Activated T-cell treated with anti-CD3 and anti-CD28 coated beads, Interleukin-2, amount 50 U/mL, for 24 hours (primary cell): Measurements from ENCODE around the gene FAXC.

Experiments
- DNase-seq: peaks from one replicate; pipeline ENCODE4 v3.0.0-alpha.2; 2020
- H3K27ac Mint-ChIP-seq: 2 replicates; pipeline ENCODE4 v1.8.0; 2020; ENCODE audit warnings: mild to moderate bottlenecking, mixed read lengths
- H3K27me3 Mint-ChIP-seq: 2 replicates; pipeline ENCODE4 v1.8.0; 2020; ENCODE audit warnings: mixed read lengths
- H3K36me3 Mint-ChIP-seq: 2 replicates; pipeline ENCODE4 v1.8.0; 2020; ENCODE audit warnings: low read depth, mixed read lengths
- H3K4me1 Mint-ChIP-seq: 2 replicates; pipeline ENCODE4 v1.8.0; 2020; ENCODE audit warnings: low read depth, mixed read lengths
- H3K4me3 Mint-ChIP-seq: 2 replicates; pipeline ENCODE4 v1.8.0; 2020; ENCODE audit warnings: mild to moderate bottlenecking, moderate library complexity, mixed read lengths
- H3K9me3 Mint-ChIP-seq: 2 replicates; pipeline ENCODE4 v1.8.0; 2020; ENCODE audit warnings: mixed read lengths

The FAXC gene

GRCh38 chr6:99318566-99318965 is 30.9 kb downstream of the FAXC start:
- Mint-ChIP-seq H3K4me3 (no peak overlapping the region), H3K4me1 (no peaks in the 10 kb centered on the region), H3K27ac (no peak overlapping the region), H3K9me3 (no peaks in the 10 kb centered on the region), H3K36me3 (no peaks in the 10 kb centered on the region), H3K27me3 (peaks cover 43% of the 10 kb centered on the region)
- no peak for DNase-seq

- Mint-ChIP-seq H3K4me1 (no peaks in the 10 kb centered on the region), H3K4me3 (no peak overlapping the region), H3K36me3 (no peaks in the 10 kb centered on the region), H3K27me3 (peaks cover 22% of the 10 kb centered on the region), H3K9me3 (no peaks in the 10 kb centered on the region), H3K27ac (no peak overlapping the region)
- DNase-seq: no peak
Measured at GRCh38 chr6:99312354-99312753, 37.1 kb downstream of the FAXC start.

- Mint-ChIP-seq H3K36me3 (no peaks in the 10 kb centered on the region), H3K4me3 (no peak overlapping the region), H3K4me1 (no peaks in the 10 kb centered on the region), H3K9me3 (no peaks in the 10 kb centered on the region), H3K27ac (no peak overlapping the region), H3K27me3 (peaks cover 18% of the 10 kb centered on the region)
- DNase-seq: no peak
Measured at GRCh38 chr6:99310553-99310952, 38.9 kb downstream of the FAXC start.

- H3K4me1 Mint-ChIP-seq: no peaks in the 10 kb centered on the region
- no peak for DNase-seq
- H3K27ac Mint-ChIP-seq: no peak overlapping the region
- H3K36me3 Mint-ChIP-seq: no peaks in the 10 kb centered on the region
- no peaks in the 10 kb centered on the region for H3K9me3 Mint-ChIP-seq
- peaks cover 13% of the 10 kb centered on the region for H3K27me3 Mint-ChIP-seq
- no peak overlapping the region for H3K4me3 Mint-ChIP-seq
Measured at GRCh38 chr6:99309557-99309956, 39.9 kb downstream of the FAXC start.

GRCh38 chr6:99308788-99309187 is 40.7 kb downstream of the FAXC start:
- Mint-ChIP-seq H3K36me3 (no peaks in the 10 kb centered on the region), H3K9me3 (no peaks in the 10 kb centered on the region), H3K4me3 (no peak overlapping the region), H3K4me1 (no peaks in the 10 kb centered on the region), H3K27me3 (peaks cover 5% of the 10 kb centered on the region), H3K27ac (no peak overlapping the region)
- no peak for DNase-seq

- H3K4me3 Mint-ChIP-seq: no peak overlapping the region
- H3K27ac Mint-ChIP-seq: no peak overlapping the region
- H3K36me3 Mint-ChIP-seq: no peaks in the 10 kb centered on the region
- H3K27me3 Mint-ChIP-seq: peaks cover 3% of the 10 kb centered on the region
- no peak for DNase-seq
- no peaks in the 10 kb centered on the region for H3K9me3 Mint-ChIP-seq
- H3K4me1 Mint-ChIP-seq: no peaks in the 10 kb centered on the region
Measured at GRCh38 chr6:99307295-99307907, 42.1 kb downstream of the FAXC start.

- H3K9me3 Mint-ChIP-seq: no peaks in the 10 kb centered on the region
- no peak overlapping the region for H3K27ac Mint-ChIP-seq
- DNase-seq: no peak
- H3K4me3 Mint-ChIP-seq: no peak overlapping the region
- H3K27me3 Mint-ChIP-seq: peaks cover 5% of the 10 kb centered on the region
- no peaks in the 10 kb centered on the region for H3K4me1 Mint-ChIP-seq
- H3K36me3 Mint-ChIP-seq: no peaks in the 10 kb centered on the region
Measured at GRCh38 chr6:99306341-99306740, 43.1 kb downstream of the FAXC start.

GRCh38 chr6:99305021-99305554 is 44.4 kb downstream of the FAXC start:
- Mint-ChIP-seq H3K9me3 (no peaks in the 10 kb centered on the region), H3K27me3 (peaks cover 13% of the 10 kb centered on the region), H3K4me3 (no peak overlapping the region), H3K27ac (no peak overlapping the region), H3K4me1 (no peaks in the 10 kb centered on the region), H3K36me3 (no peaks in the 10 kb centered on the region)
- no peak for DNase-seq

- DNase-seq: no peak
- Mint-ChIP-seq H3K4me1 (no peaks in the 10 kb centered on the region), H3K4me3 (no peak overlapping the region), H3K27me3 (peaks cover 35% of the 10 kb centered on the region), H3K9me3 (no peaks in the 10 kb centered on the region), H3K27ac (no peak overlapping the region), H3K36me3 (no peaks in the 10 kb centered on the region)
Measured at GRCh38 chr6:99297415-99297814, 52.1 kb downstream of the FAXC start.

- no peak overlapping the region for H3K27ac Mint-ChIP-seq
- no peak for DNase-seq
- no peaks in the 10 kb centered on the region for H3K4me1 Mint-ChIP-seq
- no peaks in the 10 kb centered on the region for H3K36me3 Mint-ChIP-seq
- H3K4me3 Mint-ChIP-seq: no peak overlapping the region
- H3K9me3 Mint-ChIP-seq: no peaks in the 10 kb centered on the region
- peaks cover 34% of the 10 kb centered on the region for H3K27me3 Mint-ChIP-seq
Measured at GRCh38 chr6:99297006-99297405, 52.5 kb downstream of the FAXC start.

GRCh38 chr6:99296261-99296660 is 53.2 kb downstream of the FAXC start:
- Mint-ChIP-seq H3K27me3 (peaks cover 33% of the 10 kb centered on the region), H3K4me3 (no peak overlapping the region), H3K4me1 (no peaks in the 10 kb centered on the region), H3K9me3 (no peaks in the 10 kb centered on the region), H3K36me3 (no peaks in the 10 kb centered on the region), H3K27ac (no peak overlapping the region)
- DNase-seq: no peak

- Mint-ChIP-seq H3K36me3 (no peaks in the 10 kb centered on the region), H3K4me1 (no peaks in the 10 kb centered on the region), H3K27me3 (peaks cover 26% of the 10 kb centered on the region), H3K27ac (no peak overlapping the region), H3K4me3 (no peak overlapping the region), H3K9me3 (no peaks in the 10 kb centered on the region)
- no peak for DNase-seq
Measured at GRCh38 chr6:99295276-99295675, 54.2 kb downstream of the FAXC start.

GRCh38 chr6:99294786-99295185 is 54.7 kb downstream of the FAXC start:
- H3K9me3 Mint-ChIP-seq: no peaks in the 10 kb centered on the region
- H3K4me1 Mint-ChIP-seq: no peaks in the 10 kb centered on the region
- H3K27ac Mint-ChIP-seq: no peak overlapping the region
- DNase-seq: no peak
- H3K27me3 Mint-ChIP-seq: peaks cover 23% of the 10 kb centered on the region
- no peak overlapping the region for H3K4me3 Mint-ChIP-seq
- H3K36me3 Mint-ChIP-seq: no peaks in the 10 kb centered on the region

- Mint-ChIP-seq H3K36me3 (no peaks in the 10 kb centered on the region), H3K4me1 (no peaks in the 10 kb centered on the region), H3K9me3 (no peaks in the 10 kb centered on the region), H3K27ac (no peak overlapping the region), H3K27me3 (peaks cover 15% of the 10 kb centered on the region), H3K4me3 (no peak overlapping the region)
- DNase-seq: no peak
Measured at GRCh38 chr6:99289701-99290100, 59.8 kb downstream of the FAXC start.

- no peak for DNase-seq
- Mint-ChIP-seq H3K27me3 (peaks cover 14% of the 10 kb centered on the region), H3K9me3 (no peaks in the 10 kb centered on the region), H3K4me1 (no peaks in the 10 kb centered on the region), H3K36me3 (no peaks in the 10 kb centered on the region), H3K4me3 (no peak overlapping the region), H3K27ac (no peak overlapping the region)
Measured at GRCh38 chr6:99288668-99289067, 60.8 kb downstream of the FAXC start.

GRCh38 chr6:99287523-99287922 is 62.0 kb downstream of the FAXC start:
- Mint-ChIP-seq H3K9me3 (no peaks in the 10 kb centered on the region), H3K27me3 (peaks cover 9% of the 10 kb centered on the region), H3K27ac (no peak overlapping the region), H3K4me1 (no peaks in the 10 kb centered on the region), H3K36me3 (no peaks in the 10 kb centered on the region), H3K4me3 (no peak overlapping the region)
- no peak for DNase-seq
